Fibroblast of the aortic adventitia (primary cell): ENCODE measurements around the gene LRCH3. TPM values are rescaled to one million over a fixed set of nuclear protein-coding genes. Genes with fewer than 3 reads are reported as not detected.

Source experiments
- DNase-seq: peaks from one replicate; pipeline ENCODE4 v3.0.0-alpha.2; 2010; ENCODE audit warnings: low read depth
- H3K4me3 ChIP-seq: 2 replicates; pipeline ENCODE4 v1.5.1; 2011; ENCODE audit warnings: low read depth, mild to moderate bottlenecking, control low read depth, low read length, moderate library complexity
- CTCF ChIP-seq: IDR thresholded peaks from 2 replicates; pipeline ENCODE4 v1.5.1; 2011; ENCODE audit warnings: mild to moderate bottlenecking, low read length, control low read depth, inconsistent platforms; ENCODE audit not compliant: insufficient read depth
- total RNA-seq: library from RNA; depleted of rRNA; stranded (reverse); fragments of >200 nt; gene quantifications from 2 replicates; pipeline ENCODE4 v1.2.3, GENCODE V29; 2012; ENCODE audit warnings: low replicate concordance

The LRCH3 gene
- total RNA-seq, 1 donor, result 47.3 TPM

- TF ChIP-seq CTCF, result no peak
- no peak overlapping the region for H3K4me3 ChIP-seq
- peak; percentile 48 for DNase-seq
Measured at GRCh38 chr3:197800379-197800778, 9.3 kb downstream of the LRCH3 start.

DNA sequence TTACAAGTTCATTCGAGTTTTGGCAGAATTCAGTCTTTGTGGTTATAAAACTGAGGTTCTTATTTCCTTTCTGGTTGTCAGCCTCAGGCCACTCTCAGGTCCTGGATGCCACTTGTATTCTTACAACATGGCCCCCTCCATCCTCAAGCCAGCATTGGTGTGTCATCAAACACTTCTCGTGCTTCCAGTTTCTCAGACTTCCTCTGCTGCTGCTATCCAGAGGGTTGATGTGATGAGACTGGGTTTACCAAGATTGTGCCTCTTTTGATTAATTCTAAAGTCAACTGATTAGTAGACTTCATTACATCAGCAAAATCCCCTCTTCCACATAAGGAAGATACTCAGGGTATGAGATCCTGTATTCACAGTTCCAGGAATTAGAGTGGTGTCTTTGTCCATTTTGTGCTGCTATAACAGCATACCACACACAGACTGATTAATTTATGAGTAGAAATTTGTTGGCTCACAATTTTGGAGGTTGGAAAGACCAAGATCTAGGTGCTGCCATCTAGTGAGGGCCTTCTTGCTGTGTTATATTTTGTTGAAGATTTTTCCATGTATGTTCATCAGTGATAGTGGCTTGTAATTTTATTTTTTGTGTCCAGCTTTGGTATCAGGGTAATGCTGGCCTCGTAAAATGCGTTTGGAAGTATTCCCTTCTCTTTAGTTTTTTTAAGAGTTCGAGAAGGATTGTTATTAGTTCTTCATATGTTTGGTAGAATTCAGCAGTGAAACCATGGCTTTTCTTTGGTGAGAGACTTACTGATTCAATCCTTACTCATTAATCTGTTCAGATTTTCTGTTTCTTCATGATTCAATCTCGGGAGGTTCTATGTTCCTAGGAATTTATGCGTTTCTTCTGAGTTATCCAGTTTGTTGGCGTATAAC lies 11.1 kb downstream of the LRCH3 start:
- TF ChIP-seq CTCF, result peak; percentile 53
- no peak overlapping the region for H3K4me3 ChIP-seq
- peak; percentile 49 for DNase-seq

DNA sequence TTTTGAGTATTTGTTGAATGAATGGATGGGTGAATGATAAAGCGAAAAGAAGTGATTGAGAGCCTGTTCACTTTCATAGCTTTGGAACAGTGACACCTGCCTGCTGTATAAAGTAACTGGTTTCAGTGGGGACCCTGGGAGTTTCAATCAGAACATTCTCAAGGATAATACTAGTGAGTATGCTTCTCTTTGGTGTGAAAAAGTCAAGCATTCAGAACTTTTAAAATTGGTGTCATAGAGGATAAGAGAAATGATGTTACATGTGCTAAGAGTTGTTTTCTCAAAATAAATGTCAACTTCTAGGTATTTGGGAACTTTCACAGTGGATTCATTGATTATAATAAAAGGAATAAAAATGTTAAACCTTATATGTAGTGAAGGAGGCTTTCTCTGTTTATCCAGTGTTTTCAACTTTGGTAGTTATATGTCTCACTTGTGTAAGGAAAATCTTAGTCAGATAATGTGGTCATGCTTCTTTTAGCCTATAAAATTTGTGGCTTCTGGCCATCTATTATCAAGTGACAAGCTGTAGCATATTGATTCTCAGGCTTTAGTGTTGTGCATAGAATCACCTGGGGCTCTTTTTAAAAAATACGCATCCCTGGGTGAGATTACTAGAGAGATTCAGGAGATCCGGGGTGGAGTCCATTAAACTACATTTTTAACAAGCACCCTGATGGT lies 11.9 kb downstream of the LRCH3 start:
- peak; percentile 20 for TF ChIP-seq CTCF
- DNase-seq, result no peak
- H3K4me3 ChIP-seq, result no peak overlapping the region

- H3K4me3 ChIP-seq, result no peak overlapping the region
- DNase-seq, result no peak
- no peak for TF ChIP-seq CTCF
Measured at GRCh38 chr3:197804511-197804910, 13.5 kb downstream of the LRCH3 start.

- H3K4me3 ChIP-seq, result no peak overlapping the region
- DNase-seq, result no peak
- no peak for TF ChIP-seq CTCF
Measured at GRCh38 chr3:197807969-197808587, 17.0 kb downstream of the LRCH3 start.

DNA sequence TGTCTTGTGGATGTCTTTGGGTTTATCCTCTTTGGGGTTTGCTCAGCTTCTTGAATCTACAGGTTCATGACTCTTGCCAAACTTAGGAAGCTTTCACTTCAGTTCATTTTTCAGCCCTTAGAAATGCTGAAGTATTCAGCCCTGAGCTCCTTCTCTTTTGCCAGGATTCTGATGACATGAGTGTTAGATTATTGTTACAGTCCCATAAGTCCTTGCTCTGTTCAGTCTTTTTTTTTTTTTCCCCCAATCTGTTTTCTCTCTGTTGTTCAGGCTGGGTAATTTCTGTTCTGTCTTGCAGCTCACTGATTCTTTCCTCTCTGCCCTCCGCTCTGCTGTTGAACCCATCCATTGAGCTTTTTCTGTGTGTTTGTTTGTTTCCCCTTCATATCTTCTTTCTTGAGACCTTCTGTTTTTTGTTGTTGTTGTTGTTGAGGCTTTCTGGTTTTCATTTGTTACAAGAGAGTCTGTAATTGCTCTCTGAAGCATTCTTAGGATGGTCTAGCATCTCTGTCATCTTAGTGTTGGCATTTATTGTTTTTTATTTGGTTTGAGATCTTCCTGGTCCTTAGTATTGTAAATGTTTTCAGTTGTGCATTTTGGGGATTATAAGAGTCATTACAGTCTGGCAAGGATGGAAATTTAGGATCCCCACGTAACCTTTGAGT lies 18.4 kb downstream of the LRCH3 start:
- DNase-seq, result peak; percentile 87
- TF ChIP-seq CTCF, result no peak
- H3K4me3 ChIP-seq, result peak overlapping the region; percentile 6
